ENCODE data around the gene PRKN.

Gene PRKN

GRCh38 chr6:162109480-162110050 lies 618.0 kb downstream of the PRKN start:
- DNase-seq = no peak

DNA sequence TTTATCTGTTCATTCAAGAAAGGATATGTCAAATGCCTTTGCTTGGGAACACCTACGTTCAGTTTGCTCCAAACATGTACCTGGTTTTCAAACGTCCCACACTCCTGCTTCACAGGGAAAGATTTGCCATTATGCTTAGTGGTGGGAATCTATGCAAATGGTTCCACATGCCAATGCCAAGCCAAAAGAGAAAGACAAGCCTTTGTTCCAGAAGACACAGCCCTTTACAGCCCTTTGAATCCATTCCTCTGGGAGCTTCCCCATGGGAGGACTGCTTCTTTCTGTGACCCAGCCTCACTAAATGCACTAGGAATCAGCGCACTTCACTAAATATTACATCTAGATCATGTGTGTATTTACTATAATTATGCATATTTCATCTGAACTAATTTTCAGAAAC lies 619.5 kb downstream of the PRKN start:
- no peak for DNase-seq

DNA sequence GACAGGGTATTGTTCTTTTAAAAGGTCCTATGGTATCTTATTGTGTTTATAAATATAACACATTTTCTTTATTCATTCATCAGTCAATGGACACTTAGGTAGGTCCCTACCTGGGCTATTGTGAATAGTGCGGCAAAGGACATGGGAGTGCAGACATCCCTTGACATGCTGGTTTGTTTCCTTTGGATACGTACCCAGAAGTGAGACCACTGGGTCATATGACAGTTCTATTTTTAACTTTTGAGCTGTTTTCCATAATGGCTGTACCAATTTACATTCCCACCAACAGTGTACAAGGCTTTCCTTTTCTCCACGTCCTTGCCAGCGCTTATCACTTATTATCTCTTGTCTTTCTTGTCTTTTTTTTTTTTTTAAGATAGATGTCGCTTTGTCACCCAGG lies 627.5 kb downstream of the PRKN start:
- no peak for DNase-seq

GRCh38 chr6:162099685-162100084 lies 627.9 kb downstream of the PRKN start:
- no peak for DNase-seq

DNA sequence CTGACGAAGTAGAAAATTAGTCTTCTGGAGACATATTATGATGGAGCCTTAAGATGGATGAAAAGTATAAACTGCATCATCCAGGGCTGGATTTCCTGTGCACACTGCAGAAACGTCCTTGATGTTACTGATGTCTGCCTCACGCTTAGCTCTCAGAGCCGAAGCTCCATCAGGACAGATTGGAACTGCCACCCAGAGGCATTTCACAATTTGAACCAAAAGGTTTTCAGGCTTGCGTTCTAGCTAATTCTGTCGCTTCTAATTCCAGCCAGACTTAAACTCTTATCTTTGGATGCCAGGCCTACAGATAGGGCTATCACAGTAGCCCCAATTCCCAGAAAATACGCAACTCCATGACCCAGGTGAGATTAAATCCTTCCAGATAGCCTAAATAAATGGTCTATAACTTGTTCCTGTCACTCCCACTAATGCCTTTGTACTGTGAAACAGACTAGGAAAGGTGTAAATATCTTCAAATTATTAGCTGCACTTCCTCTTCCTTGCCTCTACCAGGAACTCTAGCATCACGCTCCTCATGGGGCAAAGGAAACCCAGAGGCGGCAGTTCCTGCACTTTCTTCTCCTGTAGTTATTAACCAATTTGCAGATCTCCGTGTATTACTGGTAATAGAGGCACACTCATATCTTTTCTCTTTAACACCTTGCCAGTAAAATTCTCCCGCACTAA lies 634.6 kb downstream of the PRKN start:
- no peak for DNase-seq

DNA sequence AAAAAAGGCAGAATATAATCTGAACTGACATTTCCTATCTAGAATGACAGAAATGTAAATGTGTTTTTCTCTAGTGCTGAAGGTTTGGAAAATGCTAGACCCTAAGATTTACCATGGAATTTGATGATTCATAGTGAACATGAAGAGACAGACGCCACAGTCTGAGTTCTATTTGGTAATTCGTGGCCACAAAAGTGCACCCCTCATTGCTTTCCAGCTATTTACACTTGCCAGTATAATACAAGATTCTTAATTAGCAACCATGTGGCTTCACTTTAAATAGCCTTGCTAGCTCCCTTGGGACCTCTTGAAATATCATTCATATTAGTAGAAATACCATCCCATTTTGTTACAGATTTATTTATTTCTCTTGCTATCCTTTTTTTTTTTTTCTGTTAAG lies 636.8 kb downstream of the PRKN start:
- no peak for DNase-seq

GRCh38 chr6:162088091-162088490 lies 639.5 kb downstream of the PRKN start:
- no peak for DNase-seq

GRCh38 chr6:162085561-162085960 lies 642.0 kb downstream of the PRKN start:
- DNase-seq = no peak

DNA sequence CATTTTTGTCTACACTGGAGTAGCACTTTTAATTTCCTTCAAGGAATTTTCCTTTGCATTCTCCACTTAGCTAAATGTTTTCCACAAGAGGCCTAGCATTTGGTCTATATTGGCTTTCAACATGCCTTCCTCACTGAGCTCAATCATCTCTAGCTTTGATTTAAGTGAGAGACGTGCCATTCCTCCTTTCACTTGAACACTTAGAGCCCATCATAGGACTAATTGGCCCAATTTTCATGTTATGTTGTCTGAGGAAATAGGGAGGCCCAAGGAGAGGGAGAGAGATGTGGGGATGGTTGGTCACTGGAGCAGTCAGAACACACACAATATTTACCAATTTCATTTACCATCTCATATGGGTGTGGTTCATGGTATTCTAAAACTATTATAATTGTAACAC lies 645.0 kb downstream of the PRKN start:
- DNase-seq = no peak

- DNase-seq = no peak
Measured at GRCh38 chr6:162078667-162079066, 648.9 kb downstream of the PRKN start.

DNA sequence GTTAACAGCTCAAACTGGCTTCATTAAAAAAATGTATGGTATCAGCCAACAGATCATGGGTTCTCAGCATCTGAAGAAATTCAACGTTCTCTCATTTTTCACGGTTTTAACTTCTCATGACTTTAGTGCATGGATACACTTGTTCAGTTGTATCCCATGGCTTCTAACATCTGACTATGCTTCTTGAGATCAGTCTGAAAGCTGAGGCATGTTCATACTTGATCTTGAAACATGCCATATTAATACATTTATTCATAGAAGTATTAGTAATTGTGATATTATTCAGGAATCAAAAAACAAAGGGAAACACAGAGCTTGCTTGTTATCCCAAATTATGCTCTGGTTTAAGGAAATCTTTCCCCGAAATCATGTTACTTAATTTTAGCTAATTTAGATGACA lies 649.4 kb downstream of the PRKN start:
- DNase-seq = no peak

DNA sequence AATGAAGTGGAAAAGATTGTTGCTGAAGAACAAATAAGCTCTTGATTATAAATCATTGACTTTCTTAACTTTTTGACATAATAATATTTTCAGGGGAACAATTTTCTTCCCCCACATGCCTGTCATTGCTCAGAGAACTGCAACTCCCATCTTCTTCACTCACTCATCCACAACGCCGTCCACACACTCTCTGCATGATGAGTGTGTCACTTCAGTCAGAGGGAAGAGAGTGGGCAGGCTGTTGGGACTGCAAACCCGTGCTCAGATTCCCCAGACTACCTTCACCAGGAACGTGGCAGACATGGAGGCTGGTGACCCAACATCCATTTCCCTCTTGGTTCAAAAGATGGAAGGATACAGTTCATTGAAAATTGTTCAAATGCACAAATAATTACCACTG lies 650.8 kb downstream of the PRKN start:
- no peak for DNase-seq

GRCh38 chr6:162074641-162075275 lies 652.8 kb downstream of the PRKN start:
- no peak for DNase-seq

DNA sequence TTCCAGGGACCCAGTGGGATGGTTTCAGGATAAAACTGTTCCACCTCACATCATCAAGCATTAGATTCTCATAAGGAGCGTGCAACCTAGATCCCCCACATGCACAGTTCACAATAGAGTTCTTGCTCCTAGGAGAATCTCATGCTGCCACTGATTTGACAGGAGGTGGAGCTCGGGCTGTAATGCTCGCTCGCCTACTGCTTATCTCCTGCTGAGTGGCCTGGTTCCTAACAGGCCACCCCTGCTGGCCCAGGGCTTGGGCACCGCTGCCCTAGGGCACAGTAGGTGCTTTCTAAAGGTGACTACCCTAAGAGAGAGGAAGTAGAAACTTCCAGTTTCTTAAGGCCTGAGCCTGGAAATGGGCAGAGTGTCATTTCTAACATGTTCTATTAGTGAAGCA lies 656.9 kb downstream of the PRKN start:
- no peak for DNase-seq

GRCh38 chr6:162069995-162070394 lies 657.6 kb downstream of the PRKN start:
- no peak for DNase-seq

- DNase-seq = no peak
Measured at GRCh38 chr6:162068340-162068739, 659.2 kb downstream of the PRKN start.

DNA sequence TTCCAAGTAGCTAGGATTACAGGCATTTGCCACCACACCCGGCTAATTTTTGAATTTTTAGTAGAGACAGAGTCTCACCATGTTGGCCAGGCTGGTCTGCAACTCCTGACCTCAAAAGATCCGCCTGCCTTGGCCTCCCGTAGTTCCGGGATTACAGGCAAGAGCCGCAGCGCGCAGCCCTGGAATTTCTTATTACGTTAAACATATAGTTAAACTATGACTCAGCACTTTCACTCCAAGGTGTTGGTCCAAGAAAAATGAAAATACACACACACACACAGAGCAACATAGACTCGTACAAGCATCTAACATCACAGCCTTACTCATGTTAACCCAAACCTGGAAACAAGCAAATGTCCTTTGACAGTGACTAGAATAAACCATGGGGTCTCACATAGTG lies 663.9 kb downstream of the PRKN start:
- no peak for DNase-seq

DNA sequence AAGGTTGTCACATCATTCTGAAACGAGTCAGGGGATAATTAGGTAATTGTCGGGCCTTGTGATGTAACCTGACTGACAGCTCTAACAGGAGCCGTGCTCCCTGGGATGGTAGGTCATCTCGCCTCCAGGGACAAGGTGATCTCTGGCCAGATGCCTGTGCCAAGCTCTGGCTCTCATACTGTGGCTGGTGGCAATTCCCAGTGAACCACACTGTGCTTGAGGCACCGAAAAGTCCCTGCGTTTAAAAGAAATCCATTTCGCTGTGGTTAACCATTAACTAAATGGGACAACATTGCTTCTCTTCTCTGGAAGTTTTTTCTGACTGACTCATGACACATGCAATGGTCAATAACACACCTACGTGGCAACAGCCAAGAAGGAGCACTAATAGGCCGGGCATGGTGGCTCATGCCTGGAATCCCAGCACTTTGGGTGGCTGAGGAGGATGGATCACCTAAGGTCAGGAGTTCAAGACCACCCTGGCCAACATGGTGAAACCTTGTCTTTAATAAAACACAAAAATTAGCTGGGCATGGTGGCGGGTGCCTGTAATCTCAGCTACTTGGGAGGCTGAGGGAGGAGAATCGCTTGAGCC lies 669.2 kb downstream of the PRKN start:
- no peak for DNase-seq

DNA sequence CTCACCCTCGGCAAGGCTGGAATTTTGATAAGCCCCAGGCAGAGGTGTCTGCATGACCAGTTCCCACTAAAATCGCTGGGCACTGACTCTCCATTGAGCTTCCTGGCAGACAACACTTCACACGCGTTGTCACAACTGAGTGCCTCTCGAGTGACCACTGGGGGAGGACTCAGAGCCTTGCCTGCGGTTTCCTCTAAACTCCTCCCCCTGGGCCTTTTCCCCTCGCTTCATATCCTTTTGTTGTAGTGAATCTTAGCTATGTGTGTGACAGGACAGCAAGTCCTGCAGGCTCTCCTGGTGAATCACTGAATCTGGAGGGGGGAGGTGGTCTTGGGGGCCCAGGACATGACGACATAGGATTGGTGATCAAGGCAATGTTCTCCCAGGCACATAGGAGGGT lies 670.8 kb downstream of the PRKN start:
- no peak for DNase-seq

- no peak for DNase-seq
Measured at GRCh38 chr6:162056061-162056460, 671.5 kb downstream of the PRKN start.

DNA sequence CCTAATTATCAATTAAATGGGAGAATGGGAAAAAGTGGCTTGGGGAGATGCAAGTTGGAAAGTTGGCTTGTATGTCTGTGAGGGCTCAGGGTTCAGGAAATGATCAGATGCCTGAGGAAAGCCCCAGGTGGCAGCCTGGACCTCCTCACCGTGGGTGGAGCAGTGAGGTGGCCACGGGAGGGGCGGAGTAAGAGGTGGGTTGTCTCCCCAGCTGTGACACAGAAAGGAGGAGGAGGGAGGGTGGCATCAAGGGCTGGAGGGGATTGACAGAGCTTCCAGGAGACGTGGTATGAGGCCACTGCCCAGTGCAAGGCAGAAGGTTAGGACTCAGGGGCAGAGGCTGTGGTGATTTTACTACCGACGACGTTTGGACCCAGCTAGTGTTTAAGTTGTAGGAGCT lies 672.2 kb downstream of the PRKN start:
- no peak for DNase-seq

- peak in 1 of 14 donors; percentile 5 for DNase-seq
Measured at GRCh38 chr6:162053084-162053483, 674.5 kb downstream of the PRKN start.

DNA sequence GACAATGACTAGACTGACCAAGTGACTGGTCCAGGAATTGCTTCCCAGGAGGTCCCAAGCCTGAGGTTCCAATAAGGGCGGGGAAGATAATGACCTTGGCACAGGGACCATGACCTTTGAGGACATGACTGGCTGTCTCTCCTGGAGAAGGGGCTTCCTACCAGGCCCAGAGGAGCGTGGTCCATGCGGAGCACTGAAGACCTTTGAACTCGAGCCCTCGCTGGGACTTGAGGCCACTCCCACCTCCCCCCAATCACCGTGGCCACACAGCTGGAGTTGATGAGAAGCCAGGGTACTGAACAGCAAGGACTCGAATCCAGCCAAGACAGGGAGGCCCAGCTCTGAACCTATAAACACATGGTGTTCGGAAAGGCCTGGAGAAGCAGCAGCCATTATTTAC lies 677.0 kb downstream of the PRKN start:
- no peak for DNase-seq

GRCh38 chr6:162046324-162046723 lies 681.2 kb downstream of the PRKN start:
- no peak for DNase-seq
